Muscle layer of colon (tissue), 2 donors: Measurements from ENCODE around the gene CRHBP.
"Not testable (repeated sequence)": the region's sequence is repeated elsewhere in the genome, so short reads cannot be mapped to it uniquely, and the experiment has no call there.

Experiments used
- H3K27ac ChIP-seq: one replicate; pipeline ENCODE4 v1.7.0; 2013; ENCODE audit warnings: low read depth, mild to moderate bottlenecking, low read length, moderate library complexity
- H3K27me3 ChIP-seq, 2 donors: one replicate each; pipeline ENCODE4 v1.7.0; 2013; ENCODE audit warnings: low read length in 2 of 2, mild to moderate bottlenecking in 2 of 2; ENCODE audit not compliant: insufficient read depth in 2 of 2, control insufficient read depth in 1 of 2
- H3K36me3 ChIP-seq: one replicate; pipeline ENCODE4 v1.7.0; 2013; ENCODE audit warnings: mild to moderate bottlenecking, low read length; ENCODE audit not compliant: insufficient read depth
- H3K4me1 ChIP-seq: one replicate; pipeline ENCODE4 v1.7.0; 2013; ENCODE audit warnings: mild to moderate bottlenecking, low read length; ENCODE audit not compliant: insufficient read depth
- H3K4me3 ChIP-seq, 2 donors: one replicate each; pipeline ENCODE4 v1.7.0; 2013; ENCODE audit warnings: low read length in 2 of 2, low read depth in 1 of 2, mild to moderate bottlenecking in 1 of 2, moderate library complexity in 1 of 2
- H3K9ac ChIP-seq: one replicate; pipeline ENCODE4 v1.7.0; 2013; ENCODE audit warnings: low read length
- H3K9me3 ChIP-seq: one replicate; pipeline ENCODE4 v1.7.0; 2013; ENCODE audit warnings: mild to moderate bottlenecking, low read length
- donor health status: abdominal sarcoma.
- donor health status: Adenocarcinoma of cecum.

Gene CRHBP

GRCh38 chr5:76952795-76953536, at the start of gene CRHBP:
TSS of gene CRHBP (plus strand) at chr5:76953045. CDS start at chr5:76953135, 90 bp downstream.
- Histone ChIP-seq H3K4me1 (no peaks in the 10 kb centered on the region), H3K4me3 (no peak within 1 kb of the TSS), H3K27ac (no peak within 1 kb of the TSS), H3K9me3 (no peaks in the 10 kb centered on the region), H3K9ac (no peak within 1 kb of the TSS), H3K36me3 (no peaks in the 10 kb centered on the region), H3K27me3 (peaks cover 6 to 13% of the 10 kb centered on the region in 2 donors)

GRCh38 chr5:76908166-76908565, 44.7 kb upstream of the CRHBP start:
- no peak overlapping the region for H3K9ac ChIP-seq
- H3K9me3 ChIP-seq: no peaks in the 10 kb centered on the region
- H3K4me1 ChIP-seq: no peaks in the 10 kb centered on the region
- H3K4me3 ChIP-seq: no peak overlapping the region
- H3K36me3 ChIP-seq: no peaks in the 10 kb centered on the region
- no peaks in the 10 kb centered on the region for H3K27me3 ChIP-seq
- no peak overlapping the region for H3K27ac ChIP-seq

- H3K27me3 ChIP-seq: not testable (repeated sequence)
Observed at GRCh38 chr5:76910344-76910933, 42.4 kb upstream of the CRHBP start.

GRCh38 chr5:76914671-76915070, 38.2 kb upstream of the CRHBP start:
- not testable (repeated sequence) for H3K9me3 ChIP-seq, H3K27me3 ChIP-seq, H3K36me3 ChIP-seq, H3K4me3 ChIP-seq, H3K27ac ChIP-seq, H3K9ac ChIP-seq, H3K4me1 ChIP-seq

More at GRCh38 chr5:76910344-76910933, 42.4 kb upstream of the CRHBP start:
- H3K4me3 ChIP-seq, H3K4me1 ChIP-seq, H3K36me3 ChIP-seq, H3K9ac ChIP-seq, H3K27ac ChIP-seq, H3K9me3 ChIP-seq: not testable (repeated sequence)

- no peaks in the 10 kb centered on the region for H3K4me1 ChIP-seq
- H3K27me3 ChIP-seq: no peaks in the 10 kb centered on the region
- no peak overlapping the region for H3K27ac ChIP-seq
- H3K4me3 ChIP-seq: no peak overlapping the region
- H3K36me3 ChIP-seq: no peaks in the 10 kb centered on the region
- no peaks in the 10 kb centered on the region for H3K9me3 ChIP-seq
- no peak overlapping the region for H3K9ac ChIP-seq
Observed at GRCh38 chr5:76918539-76918938, 34.3 kb upstream of the CRHBP start.

- Histone ChIP-seq H3K9me3 (no peaks in the 10 kb centered on the region), H3K36me3 (no peaks in the 10 kb centered on the region), H3K9ac (no peak overlapping the region), H3K27me3 (no peaks in the 10 kb centered on the region), H3K4me1 (no peaks in the 10 kb centered on the region), H3K27ac (no peak overlapping the region), H3K4me3 (no peak overlapping the region)
Observed at GRCh38 chr5:76920491-76920890, 32.4 kb upstream of the CRHBP start.

- Histone ChIP-seq H3K9ac (no peak overlapping the region), H3K9me3 (no peaks in the 10 kb centered on the region), H3K27me3 (no peaks in the 10 kb centered on the region), H3K36me3 (no peaks in the 10 kb centered on the region), H3K4me3 (no peak overlapping the region), H3K27ac (no peak overlapping the region), H3K4me1 (no peaks in the 10 kb centered on the region)
Observed at GRCh38 chr5:76926329-76927105, 26.3 kb upstream of the CRHBP start.

- Histone ChIP-seq H3K9ac (no peak overlapping the region), H3K4me1 (no peaks in the 10 kb centered on the region), H3K27me3 (no peaks in the 10 kb centered on the region), H3K27ac (no peak overlapping the region), H3K36me3 (no peaks in the 10 kb centered on the region), H3K4me3 (no peak overlapping the region), H3K9me3 (no peaks in the 10 kb centered on the region)
Observed at GRCh38 chr5:76927961-76928360, 24.9 kb upstream of the CRHBP start.

- Histone ChIP-seq H3K27ac (no peak overlapping the region), H3K4me3 (no peak overlapping the region), H3K9me3 (no peaks in the 10 kb centered on the region), H3K9ac (no peak overlapping the region), H3K4me1 (no peaks in the 10 kb centered on the region), H3K27me3 (no peaks in the 10 kb centered on the region), H3K36me3 (no peaks in the 10 kb centered on the region)
Observed at GRCh38 chr5:76930083-76930482, 22.8 kb upstream of the CRHBP start.

- no peaks in the 10 kb centered on the region for H3K27me3 ChIP-seq
- no peak overlapping the region for H3K9ac ChIP-seq
- H3K4me1 ChIP-seq: no peaks in the 10 kb centered on the region
- no peak overlapping the region for H3K27ac ChIP-seq
- no peaks in the 10 kb centered on the region for H3K36me3 ChIP-seq
- H3K4me3 ChIP-seq: no peak overlapping the region
- H3K9me3 ChIP-seq: no peaks in the 10 kb centered on the region
Observed at GRCh38 chr5:76938177-76938576, 14.7 kb upstream of the CRHBP start.

- Histone ChIP-seq H3K27ac (no peak overlapping the region), H3K27me3 (no peaks in the 10 kb centered on the region), H3K9ac (no peak overlapping the region), H3K4me1 (no peaks in the 10 kb centered on the region), H3K4me3 (no peak overlapping the region), H3K9me3 (no peaks in the 10 kb centered on the region), H3K36me3 (no peaks in the 10 kb centered on the region)
Observed at GRCh38 chr5:76941000-76941399, 11.8 kb upstream of the CRHBP start.
